Measurements from ENCODE around the gene CIAO2A.

CIAO2A gene

DNA sequence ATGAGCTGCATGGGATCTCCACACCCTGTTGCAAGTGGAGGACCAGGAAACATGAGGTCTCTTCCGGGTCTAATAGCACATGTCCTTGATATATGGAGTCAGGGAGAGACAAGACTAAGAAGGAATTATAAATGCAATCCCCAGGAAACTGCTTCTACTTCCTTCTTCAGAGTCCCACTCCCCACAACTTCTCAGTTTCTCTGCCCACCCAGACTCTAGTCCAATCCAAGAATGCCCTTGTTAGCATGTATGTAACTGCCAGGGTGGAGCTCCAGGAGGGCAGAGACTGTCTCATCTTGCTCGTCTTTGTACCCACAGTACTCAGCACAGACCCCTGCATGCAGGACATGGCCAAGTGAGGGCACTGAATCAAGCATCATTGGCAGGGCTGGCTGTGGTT lies 55.7 kb downstream of the CIAO2A start:
- DNase-seq (ENCODE audit: low spot score): no peak

- DNase-seq (ENCODE audit: low spot score): no peak
Measured at GRCh38 chr15:64037116-64037515, 56.5 kb downstream of the CIAO2A start.

DNA sequence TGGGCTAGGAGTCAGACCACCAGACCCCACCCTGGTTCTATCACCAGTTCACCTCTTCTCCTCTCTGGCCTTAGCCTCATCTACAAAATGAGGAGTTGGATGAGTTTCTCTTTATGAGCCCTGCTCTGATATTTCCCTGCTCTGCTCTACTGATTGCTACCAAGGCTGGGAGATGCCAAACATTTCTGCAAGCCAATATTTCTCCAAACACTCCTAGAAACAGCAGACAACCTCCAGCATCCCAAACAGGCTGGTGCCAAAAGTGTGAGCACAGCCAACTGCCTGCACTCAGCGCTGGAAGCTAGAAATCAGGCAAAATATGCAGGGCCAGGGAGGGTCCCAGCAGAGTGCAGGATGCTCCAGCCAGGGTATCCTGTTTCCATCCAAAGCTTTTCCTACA lies 58.1 kb downstream of the CIAO2A start:
- no peak for DNase-seq (ENCODE audit: low spot score)

DNA sequence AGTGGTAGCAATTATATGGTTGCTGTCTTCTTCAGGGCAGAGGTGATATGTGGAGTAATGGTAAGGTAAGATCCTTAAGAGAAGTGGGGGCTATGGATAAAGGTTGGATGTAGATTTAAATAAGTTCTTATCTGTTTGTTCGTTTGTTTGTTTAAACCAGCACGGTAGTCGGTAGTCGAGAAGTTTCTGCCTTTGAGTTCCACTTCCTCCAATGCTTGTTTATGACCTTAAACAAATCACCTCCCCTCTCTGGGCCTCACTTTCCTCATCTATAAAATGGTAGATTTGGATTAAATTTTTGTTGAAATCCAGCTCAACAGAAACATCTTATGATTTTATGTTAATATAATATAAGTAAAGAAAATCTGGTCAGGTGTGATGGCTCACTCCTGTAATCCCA lies 59.1 kb downstream of the CIAO2A start:
- no peak for DNase-seq (ENCODE audit: low spot score)

GRCh38 chr15:64032329-64032728 lies 61.3 kb downstream of the CIAO2A start:
- no peak for DNase-seq (ENCODE audit: low spot score)

DNA sequence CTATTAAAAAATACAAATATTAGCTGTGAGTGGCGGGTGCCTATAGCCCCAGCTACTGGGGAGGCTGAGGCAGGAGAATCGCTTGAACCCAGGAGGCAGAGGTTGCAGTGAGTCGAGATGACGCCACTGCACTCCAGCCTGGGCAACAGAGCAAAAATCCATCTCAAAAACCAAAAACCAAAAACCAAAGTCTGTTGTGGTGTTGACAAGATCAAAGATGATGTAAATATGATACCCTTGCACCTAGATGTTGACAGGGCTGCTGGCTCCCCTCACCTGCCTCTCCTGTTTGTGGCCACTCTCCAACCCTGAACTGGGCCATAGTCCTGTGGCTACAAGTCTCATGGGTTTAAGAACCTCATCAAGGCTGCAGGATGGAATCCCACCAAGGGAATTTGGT lies 63.5 kb downstream of the CIAO2A start:
- no peak for DNase-seq (ENCODE audit: low spot score)

GRCh38 chr15:64029633-64030032 lies 64.0 kb downstream of the CIAO2A start:
- no peak for DNase-seq (ENCODE audit: low spot score)

DNA sequence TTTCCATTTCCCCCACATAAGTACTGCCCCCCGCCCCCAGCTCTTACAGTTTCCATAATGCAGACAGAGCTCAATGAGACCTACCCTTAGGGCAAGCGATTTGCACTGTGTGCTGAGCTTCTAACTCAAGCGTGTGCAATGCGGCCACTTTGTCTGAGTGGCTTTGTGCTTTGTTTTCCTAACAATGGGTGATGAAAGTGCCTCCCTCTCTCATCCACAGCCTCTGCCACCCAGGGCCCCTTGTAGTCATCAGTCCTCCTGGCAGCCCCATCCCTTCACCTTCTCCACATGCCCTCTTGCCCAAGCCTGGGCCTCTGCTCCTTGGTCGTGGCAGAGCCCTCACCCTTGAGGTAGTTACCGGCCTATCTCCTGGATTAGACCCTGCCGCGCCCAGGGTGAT lies 64.5 kb downstream of the CIAO2A start:
- no peak for DNase-seq (ENCODE audit: low spot score)

DNA sequence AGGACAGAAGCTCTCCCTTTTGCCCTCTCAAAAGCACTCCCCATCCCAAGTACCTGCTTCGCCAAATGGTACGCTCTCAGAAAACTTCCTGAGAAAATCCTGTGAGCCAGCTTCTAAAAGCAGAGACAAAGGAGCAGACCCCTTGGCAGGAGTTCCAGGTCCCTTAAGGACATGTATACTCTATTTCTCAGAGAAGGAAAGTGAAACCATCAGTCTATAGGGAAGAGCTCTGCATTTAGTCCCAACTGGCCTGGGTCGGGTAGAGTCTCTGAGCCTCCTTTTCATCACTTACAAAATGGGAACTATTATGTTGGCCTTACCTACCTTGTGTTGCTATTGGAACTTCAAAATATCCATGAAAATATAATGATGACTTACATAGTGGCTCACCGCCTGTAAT lies 67.0 kb downstream of the CIAO2A start:
- no peak for DNase-seq (ENCODE audit: low spot score)

- DNase-seq (ENCODE audit: low spot score): no peak
Measured at GRCh38 chr15:64024172-64025050, 69.2 kb downstream of the CIAO2A start.

DNA sequence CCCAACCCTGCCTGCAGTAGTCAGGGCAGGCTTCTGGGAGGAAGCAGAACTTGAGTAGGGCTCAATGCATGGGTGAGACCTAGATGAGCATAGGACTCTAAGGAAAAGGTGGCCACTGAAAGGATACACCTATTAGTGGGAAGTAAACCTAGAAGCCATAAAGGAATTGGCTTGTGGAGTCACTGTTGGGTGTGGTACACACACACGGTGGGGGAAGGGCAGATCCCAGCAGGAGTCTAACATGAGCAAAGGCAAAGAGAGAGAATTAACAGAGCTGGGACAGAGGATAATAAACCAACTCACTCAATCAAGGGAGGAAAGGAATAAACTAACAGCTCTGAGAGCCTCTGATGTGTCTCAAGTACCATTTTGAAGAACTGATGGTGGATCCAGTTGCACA lies 70.4 kb downstream of the CIAO2A start:
- DNase-seq (ENCODE audit: low spot score): no peak

DNA sequence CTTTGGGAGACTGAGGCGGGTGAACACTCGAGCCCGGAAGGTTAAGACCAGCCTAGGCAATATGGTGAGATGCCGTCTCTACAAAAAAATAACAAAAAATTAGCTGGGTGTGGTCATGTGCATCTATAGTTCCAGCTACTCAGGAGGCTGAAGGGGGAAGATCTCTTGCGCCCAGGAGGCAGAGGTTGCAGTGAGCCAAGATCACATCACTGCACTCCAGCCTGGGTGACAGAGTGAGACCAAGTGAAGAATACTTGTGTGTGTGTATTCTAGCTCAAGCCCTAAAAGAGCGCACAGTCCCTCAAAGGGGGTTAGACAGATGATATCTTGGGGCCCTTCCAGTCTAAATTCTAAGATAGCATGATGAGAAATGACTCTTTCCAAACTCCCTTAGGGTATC lies 71.1 kb downstream of the CIAO2A start:
- DNase-seq (ENCODE audit: low spot score): no peak

Measured in RKO (cell line).